Measurements from ENCODE around the gene NTNG2.

Gene NTNG2

GRCh38 chr9:132168851-132169250 lies 7.0 kb downstream of the NTNG2 start:
- no peaks in the 10 kb centered on the region for H3K9me3 ChIP-seq (ENCODE audit: control insufficient read depth in 2 of 2, low read length in 2 of 2)
- H3K36me3 ChIP-seq (ENCODE audit: control insufficient read depth in 2 of 2, insufficient read depth in 2 of 2, low read length in 2 of 2): peaks cover 0 to 2% of the 10 kb centered on the region in 2 donors
- H3K4me1 ChIP-seq (ENCODE audit: control insufficient read depth in 2 of 2, insufficient read depth in 2 of 2, low read length in 2 of 2): peaks cover 0 to 1% of the 10 kb centered on the region in 2 donors
- no peak overlapping the region for H3K27ac ChIP-seq (ENCODE audit: low read depth in 2 of 2, low read length in 2 of 2)
- H3K9ac ChIP-seq (ENCODE audit: low read depth in 1 of 2, low read length in 2 of 2): no peak overlapping the region
- peaks cover 18 to 38% of the 10 kb centered on the region in 2 donors for H3K27me3 ChIP-seq (ENCODE audit: control insufficient read depth in 2 of 2, insufficient read depth in 2 of 2, low read length in 2 of 2)
- H3K4me3 ChIP-seq (ENCODE audit: low read length in 2 of 2): no peak overlapping the region

DNA sequence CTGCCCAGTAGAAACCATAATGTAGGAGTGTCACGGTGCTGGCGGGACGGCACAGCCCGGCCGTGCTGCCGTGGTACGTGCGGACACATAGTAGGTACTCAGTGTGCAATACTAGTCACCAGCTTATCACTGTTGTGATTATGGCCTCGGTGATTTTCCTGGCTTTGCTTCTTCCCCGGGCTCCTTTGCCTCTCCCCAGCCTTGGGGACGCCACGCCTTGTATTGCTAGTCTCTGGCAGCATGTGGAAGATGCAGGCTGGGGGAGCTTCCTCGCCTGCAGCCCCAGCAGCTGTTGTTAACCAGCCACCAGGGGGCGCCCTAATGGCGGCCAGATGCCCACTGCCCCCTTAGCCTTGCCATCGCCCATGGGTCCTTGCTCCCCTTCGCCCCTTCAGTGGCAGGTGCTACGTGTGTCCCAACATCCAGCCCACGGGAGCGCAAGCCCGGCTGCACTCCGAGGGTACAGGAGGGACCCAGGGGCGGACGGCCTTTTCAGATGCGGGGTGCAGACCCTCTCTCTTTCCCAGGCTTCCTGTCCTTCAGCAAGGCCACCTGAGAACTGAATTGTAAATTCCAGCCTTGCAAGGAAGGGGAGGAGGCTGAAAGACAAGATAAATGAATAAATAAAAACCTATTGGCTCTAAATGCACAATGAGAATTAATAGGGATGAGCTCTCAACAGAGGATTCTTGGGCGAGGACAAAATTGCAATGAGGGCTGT lies 8.0 kb downstream of the NTNG2 start:
- peaks cover 0 to 2% of the 10 kb centered on the region in 2 donors for H3K36me3 ChIP-seq (ENCODE audit: control insufficient read depth in 2 of 2, insufficient read depth in 2 of 2, low read length in 2 of 2)
- H3K27ac ChIP-seq (ENCODE audit: low read depth in 2 of 2, low read length in 2 of 2): no peak overlapping the region
- no peak overlapping the region for H3K4me3 ChIP-seq (ENCODE audit: low read length in 2 of 2)
- H3K27me3 ChIP-seq (ENCODE audit: control insufficient read depth in 2 of 2, insufficient read depth in 2 of 2, low read length in 2 of 2): peaks cover 9 to 34% of the 10 kb centered on the region in 2 donors
- no peaks in the 10 kb centered on the region for H3K9me3 ChIP-seq (ENCODE audit: control insufficient read depth in 2 of 2, low read length in 2 of 2)
- no peaks in the 10 kb centered on the region for H3K4me1 ChIP-seq (ENCODE audit: control insufficient read depth in 2 of 2, insufficient read depth in 2 of 2, low read length in 2 of 2)
- no peak overlapping the region for H3K9ac ChIP-seq (ENCODE audit: low read depth in 1 of 2, low read length in 2 of 2)

DNA sequence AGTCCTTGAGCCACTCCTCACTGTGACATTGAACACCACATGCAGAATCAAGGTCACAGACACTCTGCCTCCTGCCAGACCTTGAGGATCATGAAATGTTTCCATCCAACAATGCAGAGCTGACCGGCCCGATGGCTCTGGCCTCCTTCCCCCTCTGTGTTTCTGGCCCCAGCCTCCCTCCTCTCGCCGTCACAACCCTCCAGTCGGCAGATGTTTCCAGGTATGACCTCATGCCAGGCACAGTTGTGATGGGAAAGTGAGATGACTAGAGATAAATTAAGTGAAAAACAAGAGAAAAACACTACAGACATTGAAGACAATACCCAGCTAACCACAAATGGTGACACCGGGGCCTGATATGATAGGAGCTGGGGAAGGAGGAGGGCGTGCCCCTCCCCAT lies 9.8 kb downstream of the NTNG2 start:
- Histone ChIP-seq H3K4me1 (ENCODE audit: control insufficient read depth in 2 of 2, insufficient read depth in 2 of 2, low read length in 2 of 2) (no peaks in the 10 kb centered on the region), H3K36me3 (ENCODE audit: control insufficient read depth in 2 of 2, insufficient read depth in 2 of 2, low read length in 2 of 2) (peaks cover 0 to 2% of the 10 kb centered on the region in 2 donors), H3K9me3 (ENCODE audit: control insufficient read depth in 2 of 2, low read length in 2 of 2) (no peaks in the 10 kb centered on the region), H3K27me3 (ENCODE audit: control insufficient read depth in 2 of 2, insufficient read depth in 2 of 2, low read length in 2 of 2) (peaks cover under 1 to 20% of the 10 kb centered on the region in 2 donors), H3K27ac (ENCODE audit: low read depth in 2 of 2, low read length in 2 of 2) (no peak overlapping the region), H3K4me3 (ENCODE audit: low read length in 2 of 2) (no peak overlapping the region), H3K9ac (ENCODE audit: low read depth in 1 of 2, low read length in 2 of 2) (no peak overlapping the region)

DNA sequence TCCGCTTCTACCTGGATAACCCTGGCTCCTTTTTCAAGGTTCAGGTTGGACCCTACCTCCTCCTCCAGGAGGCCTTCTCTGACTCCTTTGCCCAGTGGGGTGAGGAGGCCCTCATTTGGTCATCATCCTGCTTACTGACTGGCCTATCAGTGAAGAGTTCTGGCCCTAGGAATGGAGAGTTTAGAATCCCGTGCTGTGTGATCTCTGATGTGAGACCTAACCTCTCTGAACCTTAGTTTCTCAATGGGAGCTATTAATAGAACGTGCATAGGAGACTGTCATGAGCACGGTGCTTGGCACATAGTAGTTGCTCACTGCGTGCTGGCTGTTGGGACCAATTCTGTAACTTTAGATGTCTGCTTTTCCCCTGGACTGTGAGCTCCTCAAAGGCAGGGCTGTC lies 10.3 kb downstream of the NTNG2 start:
- Histone ChIP-seq H3K27me3 (ENCODE audit: control insufficient read depth in 2 of 2, insufficient read depth in 2 of 2, low read length in 2 of 2) (peaks cover 0 to 15% of the 10 kb centered on the region in 2 donors), H3K9ac (ENCODE audit: low read depth in 1 of 2, low read length in 2 of 2) (no peak overlapping the region), H3K9me3 (ENCODE audit: control insufficient read depth in 2 of 2, low read length in 2 of 2) (no peaks in the 10 kb centered on the region), H3K36me3 (ENCODE audit: control insufficient read depth in 2 of 2, insufficient read depth in 2 of 2, low read length in 2 of 2) (peaks cover 0 to 2% of the 10 kb centered on the region in 2 donors), H3K4me1 (ENCODE audit: control insufficient read depth in 2 of 2, insufficient read depth in 2 of 2, low read length in 2 of 2) (no peaks in the 10 kb centered on the region), H3K27ac (ENCODE audit: low read depth in 2 of 2, low read length in 2 of 2) (no peak overlapping the region), H3K4me3 (ENCODE audit: low read length in 2 of 2) (no peak overlapping the region)

DNA sequence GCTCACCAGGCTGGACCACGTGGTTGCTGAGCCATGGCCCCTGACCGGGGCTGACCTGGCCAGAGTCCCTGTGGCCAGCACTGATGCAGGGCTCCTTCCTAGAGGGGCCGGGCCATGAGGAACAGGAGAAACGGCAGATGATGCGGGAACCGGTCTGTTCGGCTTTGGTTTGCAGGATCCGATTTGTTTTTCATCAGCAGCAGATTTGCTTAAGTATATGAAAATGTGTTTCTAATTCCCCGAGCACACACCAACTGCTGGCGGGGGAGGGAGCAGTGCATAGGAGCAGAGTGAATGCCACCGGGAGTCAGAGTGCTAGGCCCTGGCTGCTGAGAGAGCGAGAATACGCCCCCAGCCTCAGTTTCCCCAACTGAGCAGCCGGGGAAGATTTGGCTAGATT lies 13.6 kb downstream of the NTNG2 start:
- Histone ChIP-seq H3K9ac (ENCODE audit: low read depth in 1 of 2, low read length in 2 of 2) (no peak overlapping the region), H3K4me1 (ENCODE audit: control insufficient read depth in 2 of 2, insufficient read depth in 2 of 2, low read length in 2 of 2) (no peaks in the 10 kb centered on the region), H3K36me3 (ENCODE audit: control insufficient read depth in 2 of 2, insufficient read depth in 2 of 2, low read length in 2 of 2) (peaks cover 0 to 2% of the 10 kb centered on the region in 2 donors), H3K27me3 (ENCODE audit: control insufficient read depth in 2 of 2, insufficient read depth in 2 of 2, low read length in 2 of 2) (peaks cover 0 to 5% of the 10 kb centered on the region in 2 donors), H3K9me3 (ENCODE audit: control insufficient read depth in 2 of 2, low read length in 2 of 2) (no peaks in the 10 kb centered on the region), H3K4me3 (ENCODE audit: low read length in 2 of 2) (no peak overlapping the region), H3K27ac (ENCODE audit: low read depth in 2 of 2, low read length in 2 of 2) (no peak overlapping the region)

DNA sequence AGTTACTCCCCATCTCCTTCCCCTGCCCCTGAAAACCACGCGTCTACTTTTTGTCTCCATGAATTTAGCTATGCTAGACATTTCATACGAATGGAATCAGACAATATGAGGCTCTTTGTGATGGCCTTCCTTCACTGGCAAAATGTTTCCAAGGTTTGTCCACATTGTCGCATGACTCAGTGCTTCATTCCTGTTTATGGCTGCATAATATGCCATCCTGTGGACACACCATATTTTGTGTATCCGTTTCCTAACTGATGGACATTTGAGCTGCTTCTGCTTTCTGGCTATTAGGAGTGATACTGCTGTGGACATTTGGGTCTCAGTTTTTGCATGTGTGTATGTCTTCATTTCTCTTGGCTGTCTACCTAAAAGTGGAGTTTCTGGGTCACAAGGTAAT lies 14.5 kb downstream of the NTNG2 start:
- Histone ChIP-seq H3K9ac (ENCODE audit: low read depth in 1 of 2, low read length in 2 of 2) (no peak overlapping the region), H3K36me3 (ENCODE audit: control insufficient read depth in 2 of 2, insufficient read depth in 2 of 2, low read length in 2 of 2) (peaks cover 0 to 2% of the 10 kb centered on the region in 2 donors), H3K27me3 (ENCODE audit: control insufficient read depth in 2 of 2, insufficient read depth in 2 of 2, low read length in 2 of 2) (peaks cover 0 to 5% of the 10 kb centered on the region in 2 donors), H3K4me1 (ENCODE audit: control insufficient read depth in 2 of 2, insufficient read depth in 2 of 2, low read length in 2 of 2) (no peaks in the 10 kb centered on the region), H3K27ac (ENCODE audit: low read depth in 2 of 2, low read length in 2 of 2) (no peak overlapping the region), H3K9me3 (ENCODE audit: control insufficient read depth in 2 of 2, low read length in 2 of 2) (no peaks in the 10 kb centered on the region), H3K4me3 (ENCODE audit: low read length in 2 of 2) (no peak overlapping the region)

- H3K9ac ChIP-seq (ENCODE audit: low read depth in 1 of 2, low read length in 2 of 2): no peak overlapping the region
- no peaks in the 10 kb centered on the region for H3K4me1 ChIP-seq (ENCODE audit: control insufficient read depth in 2 of 2, insufficient read depth in 2 of 2, low read length in 2 of 2)
- no peaks in the 10 kb centered on the region for H3K9me3 ChIP-seq (ENCODE audit: control insufficient read depth in 2 of 2, low read length in 2 of 2)
- no peak overlapping the region for H3K27ac ChIP-seq (ENCODE audit: low read depth in 2 of 2, low read length in 2 of 2)
- H3K4me3 ChIP-seq (ENCODE audit: low read length in 2 of 2): no peak overlapping the region
- peaks cover 2 to 16% of the 10 kb centered on the region in 2 donors for H3K27me3 ChIP-seq (ENCODE audit: control insufficient read depth in 2 of 2, insufficient read depth in 2 of 2, low read length in 2 of 2)
- no peaks in the 10 kb centered on the region for H3K36me3 ChIP-seq (ENCODE audit: control insufficient read depth in 2 of 2, insufficient read depth in 2 of 2, low read length in 2 of 2)
Measured at GRCh38 chr9:132181796-132182313, 20.0 kb downstream of the NTNG2 start.

- Histone ChIP-seq H3K27me3 (ENCODE audit: control insufficient read depth in 2 of 2, insufficient read depth in 2 of 2, low read length in 2 of 2) (peaks cover 2 to 16% of the 10 kb centered on the region in 2 donors), H3K4me1 (ENCODE audit: control insufficient read depth in 2 of 2, insufficient read depth in 2 of 2, low read length in 2 of 2) (no peaks in the 10 kb centered on the region), H3K36me3 (ENCODE audit: control insufficient read depth in 2 of 2, insufficient read depth in 2 of 2, low read length in 2 of 2) (no peaks in the 10 kb centered on the region), H3K4me3 (ENCODE audit: low read length in 2 of 2) (no peak overlapping the region), H3K9me3 (ENCODE audit: control insufficient read depth in 2 of 2, low read length in 2 of 2) (no peaks in the 10 kb centered on the region), H3K9ac (ENCODE audit: low read depth in 1 of 2, low read length in 2 of 2) (no peak overlapping the region), H3K27ac (ENCODE audit: low read depth in 2 of 2, low read length in 2 of 2) (no peak overlapping the region)
Measured at GRCh38 chr9:132182314-132183091, 20.6 kb downstream of the NTNG2 start.

DNA sequence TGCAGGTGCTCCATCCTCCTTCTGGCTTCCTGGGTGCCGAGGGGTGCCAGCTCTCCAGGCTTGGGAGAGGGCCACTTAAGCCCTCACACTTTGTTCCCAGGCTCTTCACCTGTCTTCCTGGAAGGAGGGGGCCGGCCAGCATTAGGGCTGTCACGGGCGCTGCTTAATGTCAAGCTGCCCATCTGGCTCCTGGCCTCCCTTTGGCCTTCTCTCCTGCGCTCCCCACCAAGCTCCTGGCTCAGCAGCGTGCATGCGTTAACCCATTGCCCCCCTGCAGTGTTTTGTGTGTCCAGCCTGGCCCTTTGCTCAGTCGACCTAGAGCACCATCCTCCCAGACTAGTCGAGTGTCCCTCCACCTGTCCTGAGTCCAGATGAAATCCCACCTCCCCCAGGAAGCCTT lies 21.3 kb downstream of the NTNG2 start:
- Histone ChIP-seq H3K27ac (ENCODE audit: low read depth in 2 of 2, low read length in 2 of 2) (no peak overlapping the region), H3K4me3 (ENCODE audit: low read length in 2 of 2) (no peak overlapping the region), H3K27me3 (ENCODE audit: control insufficient read depth in 2 of 2, insufficient read depth in 2 of 2, low read length in 2 of 2) (peaks cover 2 to 20% of the 10 kb centered on the region in 2 donors), H3K9ac (ENCODE audit: low read depth in 1 of 2, low read length in 2 of 2) (no peak overlapping the region), H3K4me1 (ENCODE audit: control insufficient read depth in 2 of 2, insufficient read depth in 2 of 2, low read length in 2 of 2) (no peaks in the 10 kb centered on the region), H3K9me3 (ENCODE audit: control insufficient read depth in 2 of 2, low read length in 2 of 2) (no peaks in the 10 kb centered on the region), H3K36me3 (ENCODE audit: control insufficient read depth in 2 of 2, insufficient read depth in 2 of 2, low read length in 2 of 2) (no peaks in the 10 kb centered on the region)

DNA sequence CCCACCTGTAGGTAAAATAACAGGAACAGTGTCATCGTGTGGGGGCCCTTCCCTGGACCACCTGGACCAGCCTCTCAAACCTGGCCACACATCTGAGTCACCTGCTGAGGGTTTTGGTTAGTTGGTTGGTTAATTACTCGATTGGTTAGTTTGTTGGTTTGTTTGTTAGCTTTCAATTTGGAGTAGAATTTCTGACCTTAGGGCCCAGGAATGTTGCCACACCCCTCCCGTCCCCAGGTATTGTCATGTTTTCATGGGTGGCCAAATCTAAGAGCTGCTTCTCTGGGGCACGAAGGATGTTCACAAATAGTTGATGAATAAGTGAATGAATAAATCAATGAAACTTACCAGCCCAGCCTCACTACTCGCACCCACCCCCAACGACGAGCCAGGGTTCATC lies 21.9 kb downstream of the NTNG2 start:
- Histone ChIP-seq H3K27ac (ENCODE audit: low read depth in 2 of 2, low read length in 2 of 2) (no peak overlapping the region), H3K9me3 (ENCODE audit: control insufficient read depth in 2 of 2, low read length in 2 of 2) (no peaks in the 10 kb centered on the region), H3K4me1 (ENCODE audit: control insufficient read depth in 2 of 2, insufficient read depth in 2 of 2, low read length in 2 of 2) (no peaks in the 10 kb centered on the region), H3K27me3 (ENCODE audit: control insufficient read depth in 2 of 2, insufficient read depth in 2 of 2, low read length in 2 of 2) (peaks cover 2 to 24% of the 10 kb centered on the region in 2 donors), H3K4me3 (ENCODE audit: low read length in 2 of 2) (no peak overlapping the region), H3K36me3 (ENCODE audit: control insufficient read depth in 2 of 2, insufficient read depth in 2 of 2, low read length in 2 of 2) (no peaks in the 10 kb centered on the region), H3K9ac (ENCODE audit: low read depth in 1 of 2, low read length in 2 of 2) (no peak overlapping the region)

All from mucosa of rectum (tissue), 2 donors.